Small intestine (tissue), 7 donors: ENCODE results near the gene BNIP3. TPM values are rescaled to one million over a fixed set of nuclear protein-coding genes. Genes with fewer than 3 reads are reported as not detected.
"Not testable (repeated sequence)": the region's sequence is repeated elsewhere in the genome, so short reads cannot be mapped to it uniquely, and the experiment has no call there.

Experiments
- DNase-seq, 2 donors: peaks; one replicate each; pipeline versions ENCODE4 v3.0.0 to v3.0.0-alpha.2; 2013
- FAIRE-seq: peaks from 2 replicates; lab custom pipeline; 2012; peaks lifted over from hg19 to GRCh38; lab: Jason Lieb, UNC
- H3K27ac ChIP-seq, 3 donors: one replicate each; pipeline ENCODE4 v1.5.1; 2013; ENCODE audit warnings: low read length in 2 of 3, mild to moderate bottlenecking in 2 of 3, control low read depth in 1 of 3, inconsistent platforms in 1 of 3, low read depth in 1 of 3, moderate library complexity in 1 of 3
- H3K27me3 ChIP-seq, 3 donors: one replicate each; pipeline ENCODE4 v1.6.1; 2013; ENCODE audit warnings: low read length in 3 of 3, inconsistent platforms in 1 of 3; ENCODE audit not compliant: control insufficient read depth in 3 of 3, insufficient read depth in 3 of 3
- H3K36me3 ChIP-seq, 3 donors: one replicate each; pipeline ENCODE4 v1.6.1; 2013; ENCODE audit warnings: low read length in 3 of 3, inconsistent platforms in 1 of 3, low read depth in 1 of 3, mild to moderate bottlenecking in 1 of 3, moderate library complexity in 1 of 3; ENCODE audit not compliant: control insufficient read depth in 3 of 3, insufficient read depth in 2 of 3
- H3K4me1 ChIP-seq, 3 donors: one replicate each; pipeline ENCODE4 v1.6.1; 2013; ENCODE audit warnings: low read length in 2 of 3, inconsistent platforms in 1 of 3, low read depth in 1 of 3, mild to moderate bottlenecking in 1 of 3, moderate library complexity in 1 of 3; ENCODE audit not compliant: control insufficient read depth in 3 of 3, insufficient read depth in 2 of 3
- H3K4me3 ChIP-seq, 3 donors: one replicate each; pipeline ENCODE4 v1.5.1; 2013; ENCODE audit warnings: low read length in 3 of 3, control low read depth in 1 of 3, inconsistent platforms in 1 of 3, low read depth in 1 of 3, mild to moderate bottlenecking in 1 of 3, moderate library complexity in 1 of 3
- H3K9me3 ChIP-seq, 2 donors: one replicate each; pipeline ENCODE4 v1.6.1; 2013; ENCODE audit warnings: low read depth in 1 of 2, low read length in 1 of 2; ENCODE audit not compliant: control insufficient read depth in 2 of 2, insufficient read depth in 1 of 2
- WGBS, 3 donors: extraction: QIAGEN DNeasy Blood & Tissue Kit; methylation state at CpG; one replicate each; pipeline ENCODE4 v1.1.7; 2013; 5-methylcytosine and 5-hydroxymethylcytosine counted together
- polyA plus RNA-seq, 4 donors: library from polyadenylated mRNA; stranded (reverse) in 3 of 4; unstranded in 1 of 4; fragments of 200-250 nt in 3 of 4; fragments of 120-200 nt in 1 of 4; gene quantifications; one replicate each; pipeline versions ENCODE4 v1.2.1 to v1.2.3, GENCODE V29; 2013
- donor health status: healthy with polysubstance abuse.
- donor health status: control.
- donor health status: control.
- donor health status: Bipolar disorder and iron deficiency.
- donor health status: healthy.

BNIP3 gene
- polyA plus RNA-seq, 4 donors, result 12.2 to 70.0 (median 17.8) TPM

DNA sequence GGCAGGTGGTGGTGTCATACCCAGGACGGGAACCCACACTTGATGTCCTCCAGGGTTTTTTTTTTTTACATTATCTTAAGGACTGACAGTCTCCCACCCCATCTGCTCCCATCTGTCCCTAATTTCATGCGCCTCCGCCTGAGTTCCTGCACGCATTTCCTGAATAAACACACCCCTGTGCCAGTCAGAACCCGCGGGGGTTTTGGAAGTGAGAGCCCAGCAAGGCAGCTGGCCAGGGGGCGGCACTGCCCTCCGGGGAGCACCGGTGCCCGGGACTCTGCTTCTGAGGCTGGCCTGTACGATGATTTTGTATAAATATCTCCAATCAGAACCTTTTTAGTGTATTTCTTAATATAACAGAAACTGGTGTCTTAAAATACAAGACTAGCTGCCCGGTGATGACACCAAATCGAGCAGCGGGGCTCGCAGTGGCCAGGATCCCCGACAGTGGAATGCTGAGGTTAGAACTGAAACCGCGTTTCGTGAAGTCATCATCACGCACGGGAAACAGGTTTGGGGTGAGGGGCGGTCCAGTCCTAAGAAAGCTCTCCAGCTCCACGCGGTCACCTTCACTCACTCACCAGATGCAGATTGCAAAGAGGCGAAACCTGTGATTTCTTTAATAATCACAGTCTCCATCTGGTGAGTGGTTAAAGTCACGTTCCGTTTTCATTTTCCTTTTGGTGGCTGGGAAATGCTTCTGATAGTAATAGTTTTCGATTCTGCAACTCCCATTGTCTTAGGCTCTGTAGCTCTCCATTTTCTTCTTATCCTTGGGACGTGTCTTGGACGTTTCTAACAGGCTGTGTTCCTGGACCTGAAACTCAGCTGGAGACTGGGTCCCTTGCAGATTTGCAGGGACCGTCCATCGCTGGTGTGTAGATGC is 19.7 kb downstream of the BNIP3 start:
- Histone ChIP-seq H3K36me3 (peaks cover 0 to 42% (median 5%) of the 10 kb centered on the region in 3 donors), H3K27ac (no peak overlapping the region), H3K4me3 (no peak overlapping the region), H3K4me1 (no peaks in the 10 kb centered on the region), H3K27me3 (no peaks in the 10 kb centered on the region), H3K9me3 (no peaks in the 10 kb centered on the region)
- WGBS, 3 donors, result 90 to 95% (median 91%) methylated on average over 32 of the region's 32 CpGs
- FAIRE-seq (no peak), DNase-seq (no peak)

DNA sequence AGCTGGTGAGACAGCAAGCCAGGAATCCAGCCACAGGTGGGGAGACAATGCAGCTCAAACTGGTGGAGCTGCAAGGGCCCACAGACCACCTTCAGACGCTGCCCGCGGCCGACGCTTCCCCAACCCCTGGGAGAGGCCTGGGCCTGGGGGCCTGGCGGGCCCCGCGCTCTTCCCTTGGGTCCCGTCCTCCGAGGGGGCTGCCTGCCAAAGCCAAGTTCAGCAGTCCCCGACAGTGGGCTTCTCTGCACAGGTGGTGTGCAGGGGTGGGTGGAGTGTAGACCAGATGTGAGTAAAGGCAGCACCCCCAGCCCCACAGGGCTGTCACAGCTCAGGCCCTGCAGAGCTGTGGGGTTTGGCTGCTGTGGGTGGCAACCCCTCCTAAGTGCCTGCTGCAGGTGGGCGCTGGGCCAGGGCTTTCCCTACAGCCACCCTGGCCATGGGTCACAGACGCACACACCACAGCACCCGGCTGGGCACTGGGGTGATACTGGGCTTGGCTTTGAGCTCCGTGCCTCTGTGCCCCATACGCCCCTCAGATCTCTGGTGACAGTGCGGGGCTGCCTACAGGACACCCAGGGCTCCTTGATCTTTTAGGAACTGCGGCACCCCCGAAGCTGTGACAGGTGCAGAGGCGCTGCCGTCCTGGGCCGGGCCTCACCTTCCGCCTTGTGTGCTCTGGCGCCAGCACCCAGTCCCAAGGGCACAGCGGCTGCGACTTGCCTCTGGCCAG is 20.5 kb downstream of the BNIP3 start:
- DNase-seq, result no peak
- H3K9me3 ChIP-seq, result no peaks in the 10 kb centered on the region
- H3K4me1 ChIP-seq, result no peaks in the 10 kb centered on the region
- 91 to 97% (median 94%) methylated on average over 26 of the region's 26 CpGs for WGBS, 3 donors
- H3K36me3 ChIP-seq, result peaks cover 3 to 42% (median 11%) of the 10 kb centered on the region in 3 donors
- no peaks in the 10 kb centered on the region for H3K27me3 ChIP-seq
- no peak overlapping the region for H3K4me3 ChIP-seq
- FAIRE-seq, result no peak
- H3K27ac ChIP-seq, result no peak overlapping the region

GRCh38 chr10:131960631-131961046 is 21.1 kb downstream of the BNIP3 start:
- 89 to 94% (median 90%) methylated on average over 18 of the region's 18 CpGs for WGBS, 3 donors
- peaks cover 9 to 46% (median 14%) of the 10 kb centered on the region in 3 donors for H3K36me3 ChIP-seq
- no peaks in the 10 kb centered on the region for H3K27me3 ChIP-seq
- no peak overlapping the region for H3K4me3 ChIP-seq
- H3K4me1 ChIP-seq, result no peaks in the 10 kb centered on the region
- DNase-seq (no peak), FAIRE-seq (no peak)
- no peak overlapping the region for H3K27ac ChIP-seq
- H3K9me3 ChIP-seq, result no peaks in the 10 kb centered on the region

DNA sequence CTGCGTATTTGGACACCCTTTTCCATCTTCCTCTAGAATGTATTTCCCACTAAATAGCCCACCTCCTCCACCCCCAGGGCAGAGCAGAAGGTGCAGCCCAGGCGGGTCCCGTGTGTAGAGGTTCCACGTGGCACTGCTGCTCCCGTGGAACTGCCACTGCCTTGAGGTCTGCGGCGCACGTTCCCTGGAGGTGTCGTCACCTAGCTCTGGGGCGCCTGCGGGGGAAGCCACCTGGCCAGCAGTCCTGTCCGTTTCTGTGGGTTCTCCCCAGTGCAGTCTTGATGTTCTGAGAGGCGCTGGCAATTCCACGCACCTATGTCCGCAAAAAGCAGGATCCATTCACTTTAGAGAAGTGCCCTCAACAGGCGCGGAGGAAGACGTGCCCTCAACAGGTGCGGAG is 21.9 kb downstream of the BNIP3 start:
- no peaks in the 10 kb centered on the region for H3K27me3 ChIP-seq
- DNase-seq, result no peak
- no peaks in the 10 kb centered on the region for H3K9me3 ChIP-seq
- no peak for FAIRE-seq
- peaks cover 9 to 45% (median 17%) of the 10 kb centered on the region in 3 donors for H3K36me3 ChIP-seq
- H3K4me1 ChIP-seq, result no peaks in the 10 kb centered on the region
- H3K4me3 ChIP-seq, result no peak overlapping the region
- 91% methylated on average over 19 of the region's 19 CpGs for WGBS, 3 donors
- no peak overlapping the region for H3K27ac ChIP-seq

- DNase-seq (no peak), FAIRE-seq (no peak)
- Histone ChIP-seq H3K27me3 (no peaks in the 10 kb centered on the region), H3K4me3 (no peak overlapping the region), H3K4me1 (no peaks in the 10 kb centered on the region), H3K9me3 (no peaks in the 10 kb centered on the region), H3K27ac (no peak overlapping the region), H3K36me3 (peaks cover 12 to 62% (median 30%) of the 10 kb centered on the region in 3 donors)
- 96 to 99% (median 97%) methylated on average over 38 of the region's 38 CpGs for WGBS, 3 donors
Observed at GRCh38 chr10:131955591-131956340, 26.0 kb downstream of the BNIP3 start.

DNA sequence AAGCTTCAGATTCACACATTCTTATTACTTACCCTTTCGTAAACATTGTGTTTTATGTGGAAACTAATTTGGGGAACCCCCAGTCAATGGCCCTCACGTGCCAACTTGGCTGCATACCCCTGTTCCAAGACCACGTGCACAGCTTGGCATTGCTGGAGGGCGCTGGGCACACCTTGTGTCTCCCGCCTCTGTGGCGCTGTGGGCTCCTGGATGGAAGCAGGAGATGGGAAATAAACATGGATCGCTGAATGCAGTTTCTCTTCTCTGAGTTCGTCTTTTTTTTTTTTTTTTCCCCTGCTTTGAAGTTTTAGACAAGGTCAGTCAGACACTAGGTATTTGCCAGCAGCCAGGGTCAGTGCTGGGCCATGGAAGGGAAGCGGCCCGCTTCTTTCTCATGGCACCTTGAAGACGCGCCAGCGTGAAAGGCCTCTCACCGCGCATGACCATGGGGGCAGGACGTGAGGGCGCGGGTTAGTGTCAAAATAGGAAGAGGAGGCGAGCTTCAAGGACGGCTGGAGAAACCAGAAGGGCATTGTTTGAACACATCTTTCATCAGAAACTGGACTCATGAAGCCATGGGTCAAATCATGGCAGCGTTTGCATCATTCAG is 27.3 kb downstream of the BNIP3 start:
- Histone ChIP-seq H3K9me3 (no peaks in the 10 kb centered on the region), H3K27me3 (no peaks in the 10 kb centered on the region), H3K4me3 (no peak overlapping the region), H3K36me3 (peaks cover 12 to 60% (median 35%) of the 10 kb centered on the region in 3 donors), H3K4me1 (no peaks in the 10 kb centered on the region), H3K27ac (no peak overlapping the region)
- no peak for FAIRE-seq
- 91 to 97% (median 95%) methylated on average over 21 of the region's 21 CpGs for WGBS, 3 donors
- DNase-seq, result no peak

DNA sequence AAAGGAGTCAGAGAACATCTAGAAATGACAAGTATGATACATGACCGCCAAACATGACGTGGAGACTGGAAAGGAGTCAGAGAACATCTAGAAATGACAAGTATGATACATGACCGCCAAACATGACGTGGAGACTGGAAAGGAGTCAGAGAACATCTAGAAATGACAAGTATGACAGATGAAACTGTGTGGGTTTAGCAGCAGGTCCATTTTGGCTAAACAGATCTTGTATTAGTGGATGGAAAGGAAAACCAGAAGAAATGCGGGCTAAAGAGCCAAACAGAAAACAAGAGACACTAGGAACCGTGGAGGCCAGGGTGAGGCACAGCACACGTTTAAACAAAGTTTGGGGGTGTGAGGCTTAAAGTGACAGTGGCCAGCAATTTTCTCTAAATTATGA is 31.8 kb downstream of the BNIP3 start:
- H3K36me3 ChIP-seq, result peaks cover 10 to 72% (median 48%) of the 10 kb centered on the region in 3 donors
- FAIRE-seq, H3K9me3 ChIP-seq, H3K4me3 ChIP-seq, H3K27me3 ChIP-seq, DNase-seq, H3K27ac ChIP-seq, H3K4me1 ChIP-seq: not testable (repeated sequence)
- WGBS, 3 donors, result 83 to 91% (median 84%) methylated on average over 5 of the region's 7 CpGs
